Left lung (tissue), 10 donors: ENCODE data around the gene TNFRSF14. TPM values are rescaled to one million over a fixed set of nuclear protein-coding genes. Genes with fewer than 3 reads are reported as not detected.

Experiments used
- ATAC-seq: fragments of 200-7000 bp; cut with Tn5 transposase; one replicate; pipeline ENCODE4 v1.9.1; 2020; ENCODE audit warnings: moderate library complexity
- DNase-seq, 4 donors: peaks; one replicate each; pipeline ENCODE4 v3.0.0-alpha.2; 2013 to 2020
- H3K27ac ChIP-seq, 2 donors: fragments of 200-600 bp; sonication (generic) in 1 of 2; one replicate each; pipeline versions ENCODE4 v1.5.0 to v1.8.0; 2020 to 2021
- H3K27me3 ChIP-seq, 2 donors: fragments of 200-600 bp; sonication (generic) in 1 of 2; one replicate each; pipeline versions ENCODE4 v1.5.0 to v1.8.0; 2020 to 2021
- H3K36me3 ChIP-seq, 2 donors: fragments of 200-600 bp; sonication (generic) in 1 of 2; one replicate each; pipeline versions ENCODE4 v1.5.0 to v1.8.0; 2020 to 2021
- H3K4me1 ChIP-seq, 2 donors: fragments of 200-600 bp; one replicate each; pipeline ENCODE4 v1.8.0; 2021
- H3K4me3 ChIP-seq, 2 donors: fragments of 200-600 bp; sonication (generic) in 1 of 2; one replicate each; pipeline versions ENCODE4 v1.5.0 to v1.8.0; 2020 to 2021; ENCODE audit warnings: mild to moderate bottlenecking in 1 of 2
- H3K9me3 ChIP-seq, 2 donors: fragments of 200-600 bp; sonication (generic) in 1 of 2; one replicate each; pipeline versions ENCODE4 v1.5.0 to v1.8.0; 2020 to 2021
- intact Hi-C, 2 donors: fragments of 100-400 bp; cut with DNase I; formaldehyde crosslinking; loops; one replicate each; pipeline versions ENCODE4 v1.11.2 to v1.14.2; 2022
- polyA plus RNA-seq, 6 donors: library from polyadenylated mRNA; unstranded; fragments of 120-200 nt; gene quantifications; one replicate each; pipeline ENCODE4 v1.2.1, GENCODE V29; 2013; ENCODE audit not compliant: insufficient read length in 6 of 6
- total RNA-seq, 2 donors: library from RNA; stranded (reverse); fragmentation: NEBNext Ultra II Directional; extraction: Animal tissue kit (Norgen Biotek cat#: 25700); gene quantifications; one replicate each; pipeline ENCODE4 v1.2.1, GENCODE V29; 2021
- TF ChIP-seq, protein P1 (sequence below), 2 donors: fragments of 200-600 bp; sonication (generic) in 1 of 2; IDR thresholded peaks; one replicate each; pipeline versions ENCODE4 v1.5.0 to v1.8.0; 2021; ENCODE audit warnings: antibody characterized with exemption in 2 of 2
- donor health status: DM: no; HTN: yes; CAD: no.
- donor health status: DM: no; HTN: no; CAD: no.

Gene TNFRSF14
- total and polyA plus RNA-seq, 8 donors = 24.2 to 109 (median 30.3) TPM

DNA sequence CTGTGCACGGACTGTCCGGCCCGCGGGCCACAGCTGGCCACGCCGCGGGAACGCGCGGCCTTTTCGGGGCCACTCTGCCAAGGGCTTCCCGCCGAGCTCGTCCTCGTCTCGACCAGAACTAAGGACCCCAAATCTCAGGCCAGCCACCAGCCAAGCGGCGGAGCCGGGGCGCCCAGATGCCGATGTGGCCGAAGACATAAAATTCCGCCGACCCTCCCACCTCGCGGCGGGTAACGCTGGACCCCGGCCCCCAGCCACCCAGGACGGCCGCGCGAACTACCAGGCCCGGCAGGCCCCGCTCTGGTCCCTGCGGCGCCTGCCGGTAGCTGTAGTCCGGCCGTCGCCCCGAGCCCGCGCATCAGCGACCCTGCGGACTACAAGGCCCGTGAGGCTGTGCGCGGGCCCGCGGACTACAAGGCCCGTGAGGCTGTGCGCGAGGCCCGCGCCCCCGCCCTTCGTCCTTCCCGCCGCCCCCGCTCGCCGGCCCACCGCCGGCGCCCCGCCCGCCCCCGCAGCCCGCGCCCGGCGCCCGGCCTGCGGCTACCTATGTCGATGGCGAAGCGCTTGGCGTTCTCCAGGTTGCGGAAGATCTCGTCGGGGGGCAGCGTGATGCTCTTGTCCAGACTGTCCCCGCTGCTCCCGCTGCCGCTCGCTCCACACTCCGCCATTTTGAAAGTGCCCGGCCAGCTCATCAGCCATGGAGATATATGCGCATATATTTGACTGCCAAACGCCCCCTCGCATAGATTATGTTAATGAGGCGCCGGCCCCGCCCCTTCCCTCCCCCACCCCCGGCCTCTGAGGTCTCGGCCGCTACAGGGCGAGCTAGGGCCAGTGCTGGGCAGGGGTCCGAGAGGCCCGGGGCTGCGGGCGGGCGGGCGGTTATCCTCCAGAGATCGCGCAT, 30.0 kb upstream of the TNFRSF14 start, which contains the start of gene PANK4:
Gene PANK4, minus strand, starts transcription at position 677 of the 904 bp plus-strand sequence. Its CDS starts 9 bp downstream, at position 668.
- no peaks in the 10 kb centered on the region for H3K9me3 ChIP-seq
- H3K4me1 ChIP-seq = peaks cover 36 to 69% of the 10 kb centered on the region in 2 donors
- intact Hi-C loops = no loop called here
- TF ChIP-seq, protein P1, sequence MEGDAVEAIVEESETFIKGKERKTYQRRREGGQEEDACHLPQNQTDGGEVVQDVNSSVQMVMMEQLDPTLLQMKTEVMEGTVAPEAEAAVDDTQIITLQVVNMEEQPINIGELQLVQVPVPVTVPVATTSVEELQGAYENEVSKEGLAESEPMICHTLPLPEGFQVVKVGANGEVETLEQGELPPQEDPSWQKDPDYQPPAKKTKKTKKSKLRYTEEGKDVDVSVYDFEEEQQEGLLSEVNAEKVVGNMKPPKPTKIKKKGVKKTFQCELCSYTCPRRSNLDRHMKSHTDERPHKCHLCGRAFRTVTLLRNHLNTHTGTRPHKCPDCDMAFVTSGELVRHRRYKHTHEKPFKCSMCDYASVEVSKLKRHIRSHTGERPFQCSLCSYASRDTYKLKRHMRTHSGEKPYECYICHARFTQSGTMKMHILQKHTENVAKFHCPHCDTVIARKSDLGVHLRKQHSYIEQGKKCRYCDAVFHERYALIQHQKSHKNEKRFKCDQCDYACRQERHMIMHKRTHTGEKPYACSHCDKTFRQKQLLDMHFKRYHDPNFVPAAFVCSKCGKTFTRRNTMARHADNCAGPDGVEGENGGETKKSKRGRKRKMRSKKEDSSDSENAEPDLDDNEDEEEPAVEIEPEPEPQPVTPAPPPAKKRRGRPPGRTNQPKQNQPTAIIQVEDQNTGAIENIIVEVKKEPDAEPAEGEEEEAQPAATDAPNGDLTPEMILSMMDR (IDR thresholded peaks at IDR 0.05) = no peak
- H3K27me3 ChIP-seq = peaks cover 13 to 43% of the 10 kb centered on the region in 2 donors
- DNase-seq (peak; percentile 87 to 98 (median 94)), ATAC-seq (peak; percentile 95)
- peak within 1 kb of the TSS; percentile 58 to 97 for H3K4me3 ChIP-seq
- peak within 1 kb of the TSS; percentile 65 to 83 for H3K27ac ChIP-seq
- H3K36me3 ChIP-seq = peaks cover 0 to 6% of the 10 kb centered on the region in 2 donors

DNA sequence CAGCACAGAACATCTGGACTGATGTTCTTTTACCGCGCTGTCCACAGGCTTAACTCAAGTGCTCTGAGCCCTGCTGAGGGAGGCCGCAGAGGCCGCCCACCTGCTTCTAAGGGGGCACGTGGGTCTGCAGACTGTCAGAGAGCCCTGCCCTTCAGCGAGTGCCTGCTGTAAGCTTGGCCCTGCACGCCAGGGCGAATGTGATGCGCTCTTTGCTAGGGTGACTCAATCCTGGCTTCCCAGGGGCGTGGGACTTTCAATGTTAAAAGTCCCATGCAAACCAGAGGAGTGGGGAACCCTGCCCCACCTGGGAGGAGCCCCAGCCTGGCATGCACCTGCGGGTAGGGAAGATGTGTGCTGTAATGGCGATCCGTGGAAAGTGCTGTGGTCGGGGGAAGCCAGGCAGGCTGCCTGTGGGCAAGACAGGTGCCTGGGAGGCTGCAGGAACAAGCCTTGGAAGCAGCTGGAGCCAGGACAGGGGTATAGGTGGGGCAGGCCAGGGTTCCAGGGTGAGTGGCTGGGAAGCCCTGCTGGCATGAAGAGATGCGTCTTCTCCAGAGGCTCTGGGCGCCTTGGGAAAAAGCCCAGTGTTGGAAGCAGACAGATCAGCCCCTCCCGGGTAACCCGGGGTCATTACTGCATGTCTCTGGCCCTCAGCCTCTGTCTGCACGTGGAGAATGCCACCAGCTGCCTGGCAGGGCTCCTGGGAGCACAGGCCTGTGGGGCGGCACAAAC, 29.2 kb upstream of the TNFRSF14 start:
- no peaks in the 10 kb centered on the region for H3K9me3 ChIP-seq
- peaks cover 36 to 73% of the 10 kb centered on the region in 2 donors for H3K4me1 ChIP-seq
- peak overlapping the region; percentile 58 to 97 for H3K4me3 ChIP-seq
- TF ChIP-seq, protein P1 (IDR thresholded peaks at IDR 0.05) = no peak
- peaks cover 21 to 52% of the 10 kb centered on the region in 2 donors for H3K27me3 ChIP-seq
- DNase-seq = no peak
- H3K36me3 ChIP-seq = no peaks in the 10 kb centered on the region
- H3K27ac ChIP-seq = peak overlapping the region; percentile 65 to 83
- intact Hi-C loops = no loop called here
- ATAC-seq = peak; percentile 0

DNA sequence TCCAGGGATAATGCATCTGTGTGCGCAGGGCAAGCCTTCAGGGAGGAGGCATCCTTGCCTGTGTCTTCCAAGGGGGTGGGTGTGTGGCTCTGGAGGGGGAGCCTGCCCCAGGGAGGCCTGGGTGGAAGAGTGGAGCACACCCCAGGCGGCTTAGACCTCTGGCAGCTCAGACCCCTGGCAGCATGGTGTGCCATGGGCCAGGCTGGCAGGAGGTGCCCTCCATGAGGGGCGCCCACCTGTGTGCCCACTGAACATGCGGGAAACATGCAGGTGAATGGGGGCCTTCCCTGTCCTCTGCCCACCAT, 28.7 kb upstream of the TNFRSF14 start:
- Histone ChIP-seq H3K36me3 (no peaks in the 10 kb centered on the region), H3K27ac (no peak overlapping the region), H3K9me3 (no peaks in the 10 kb centered on the region), H3K4me1 (peaks cover 36 to 73% of the 10 kb centered on the region in 2 donors), H3K27me3 (peaks cover 21 to 57% of the 10 kb centered on the region in 2 donors), H3K4me3 (no peak overlapping the region)
- ATAC-seq (no peak), DNase-seq (no peak)
- TF ChIP-seq, protein P1 (IDR thresholded peaks at IDR 0.05) = no peak
- intact Hi-C loops = no loop called here

DNA sequence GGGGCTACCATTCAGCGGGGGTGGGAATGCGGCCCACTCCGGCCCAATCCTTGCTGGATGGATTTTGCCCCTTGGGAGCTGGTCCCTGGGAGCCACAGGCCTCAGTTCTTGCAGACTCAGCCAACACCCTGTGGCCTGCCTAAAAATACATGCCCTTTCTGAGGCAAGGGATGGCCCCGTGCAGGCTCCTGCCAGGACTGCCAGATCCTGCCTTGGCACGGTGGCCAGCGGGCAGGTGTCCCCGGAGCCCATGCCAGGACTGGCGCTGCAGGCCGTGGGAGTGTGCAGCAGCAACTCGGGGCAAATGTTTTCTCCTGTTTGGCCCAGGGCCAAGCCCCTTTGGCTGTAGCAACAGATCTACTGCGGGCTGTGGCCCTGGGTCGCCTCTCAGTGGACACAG, 28.2 kb upstream of the TNFRSF14 start:
- H3K9me3 ChIP-seq = no peaks in the 10 kb centered on the region
- peaks cover 36 to 73% of the 10 kb centered on the region in 2 donors for H3K4me1 ChIP-seq
- H3K27ac ChIP-seq = no peak overlapping the region
- ATAC-seq (no peak), DNase-seq (no peak)
- TF ChIP-seq, protein P1 (IDR thresholded peaks at IDR 0.05) = no peak
- H3K36me3 ChIP-seq = no peaks in the 10 kb centered on the region
- H3K4me3 ChIP-seq = no peak overlapping the region
- H3K27me3 ChIP-seq = peaks cover 21 to 62% of the 10 kb centered on the region in 2 donors
- intact Hi-C loops = no loop called here

DNA sequence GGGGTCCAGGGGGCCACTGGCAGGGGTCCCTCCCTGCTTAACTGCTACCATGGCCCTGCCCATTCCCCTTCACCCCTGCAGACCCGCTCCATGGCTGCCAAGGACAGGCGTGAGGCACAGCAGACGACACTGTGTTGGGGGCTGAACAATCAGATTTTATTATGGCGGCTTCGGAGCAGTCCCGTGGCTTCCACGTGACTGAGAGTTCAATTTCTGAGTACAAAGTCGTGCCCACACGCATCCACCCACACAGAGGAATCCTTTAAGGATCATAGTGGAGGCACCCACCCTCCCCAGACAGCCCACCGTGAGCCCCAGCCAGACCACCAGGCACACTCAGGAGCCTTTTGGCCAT, 27.6 kb upstream of the TNFRSF14 start:
- Histone ChIP-seq H3K36me3 (no peaks in the 10 kb centered on the region), H3K27me3 (peaks cover 21 to 68% of the 10 kb centered on the region in 2 donors), H3K27ac (no peak overlapping the region), H3K9me3 (no peaks in the 10 kb centered on the region), H3K4me3 (no peak overlapping the region), H3K4me1 (peaks cover 36 to 67% of the 10 kb centered on the region in 2 donors)
- TF ChIP-seq, protein P1 (IDR thresholded peaks at IDR 0.05) = no peak
- no peak for ATAC-seq
- intact Hi-C loops = no loop called here
- DNase-seq = no peak
